Glomerular visceral epithelial cell (primary cell): ENCODE data around the gene PHYHD1.

Experiments
- DNase-seq: peaks from one replicate; pipeline ENCODE4 v3.0.0-alpha.2; 2016; ENCODE audit errors: extremely low spot score

Gene PHYHD1

GRCh38 chr9:128901379-128901778, 19.4 kb upstream of the PHYHD1 start:
- no peak for DNase-seq

GRCh38 chr9:128901822-128902221, 19.0 kb upstream of the PHYHD1 start:
- no peak for DNase-seq

GRCh38 chr9:128902351-128903078, 18.3 kb upstream of the PHYHD1 start:
- peak; percentile 47 for DNase-seq

GRCh38 chr9:128903079-128903461, 17.7 kb upstream of the PHYHD1 start:
- no peak for DNase-seq

GRCh38 chr9:128903871-128904620, 16.7 kb upstream of the PHYHD1 start:
- DNase-seq, result peak; percentile 28

- DNase-seq, result no peak
Observed at GRCh38 chr9:128905964-128906363, 14.8 kb upstream of the PHYHD1 start.

- DNase-seq, result no peak
Observed at GRCh38 chr9:128906741-128907140, 14.0 kb upstream of the PHYHD1 start.

- DNase-seq, result no peak
Observed at GRCh38 chr9:128908372-128908771, 12.4 kb upstream of the PHYHD1 start.

- DNase-seq, result no peak
Observed at GRCh38 chr9:128909859-128910258, 10.9 kb upstream of the PHYHD1 start.

GRCh38 chr9:128910906-128911305, 9.9 kb upstream of the PHYHD1 start:
- no peak for DNase-seq

GRCh38 chr9:128911529-128912035, 9.2 kb upstream of the PHYHD1 start:
- DNase-seq, result peak; percentile 85

GRCh38 chr9:128912270-128912853, 8.4 kb upstream of the PHYHD1 start:
- DNase-seq, result peak; percentile 79

- DNase-seq, result no peak
Observed at GRCh38 chr9:128913048-128913900, 7.5 kb upstream of the PHYHD1 start.

GRCh38 chr9:128913995-128914772, 6.6 kb upstream of the PHYHD1 start:
- no peak for DNase-seq

GRCh38 chr9:128916204-128916603, 4.6 kb upstream of the PHYHD1 start:
- no peak for DNase-seq

- DNase-seq, result no peak
Observed at GRCh38 chr9:128916745-128917144, 4.0 kb upstream of the PHYHD1 start.

GRCh38 chr9:128917151-128917849, 3.5 kb upstream of the PHYHD1 start:
- no peak for DNase-seq

GRCh38 chr9:128918921-128919320, 1.9 kb upstream of the PHYHD1 start:
- no peak for DNase-seq

- no peak for DNase-seq
Observed at GRCh38 chr9:128919402-128920089, 1.2 kb upstream of the PHYHD1 start.
